Tongue (tissue), 2 donors: ENCODE data around the gene THSD1. TPM values are rescaled to one million over a fixed set of nuclear protein-coding genes. Genes with fewer than 3 reads are reported as not detected.
"Not testable (repeated sequence)": the region's sequence is repeated elsewhere in the genome, so short reads cannot be mapped to it uniquely, and the experiment has no call there.

Experiments used
- DNase-seq: peaks from one replicate; pipeline ENCODE4 v3.0.0-alpha.2; 2015
- total RNA-seq: library from RNA; depleted of rRNA; stranded (reverse); fragments of >200 nt; gene quantifications from one replicate; pipeline ENCODE4 v1.2.3, GENCODE V29; 2014

Gene THSD1
- total RNA-seq, 1 donor from 2014 or later: 24.5 TPM

- DNase-seq: not testable (repeated sequence)
Observed at GRCh38 chr13:52408071-52408658, 2.2 kb upstream of the THSD1 start.

- not testable (repeated sequence) for DNase-seq
Observed at GRCh38 chr13:52407436-52407835, 1.5 kb upstream of the THSD1 start.

- no peak for DNase-seq
Observed at GRCh38 chr13:52406629-52407028, 657 bp upstream of the THSD1 start.

- DNase-seq: no peak
Observed at GRCh38 chr13:52405369-52405766, 604 bp downstream of the THSD1 start.

GRCh38 chr13:52399708-52400107, 6.3 kb downstream of the THSD1 start:
- no peak for DNase-seq

GRCh38 chr13:52399046-52399445, 6.9 kb downstream of the THSD1 start:
- peak; percentile 10 for DNase-seq

- DNase-seq: no peak
Observed at GRCh38 chr13:52395704-52396103, 10.3 kb downstream of the THSD1 start.

- DNase-seq: no peak
Observed at GRCh38 chr13:52394586-52394985, 11.4 kb downstream of the THSD1 start.

- DNase-seq: no peak
Observed at GRCh38 chr13:52393572-52394357, 12.2 kb downstream of the THSD1 start.

GRCh38 chr13:52387721-52388120, 18.3 kb downstream of the THSD1 start:
- no peak for DNase-seq

- no peak for DNase-seq
Observed at GRCh38 chr13:52385870-52386269, 20.1 kb downstream of the THSD1 start.

- DNase-seq: no peak
Observed at GRCh38 chr13:52383366-52383765, 22.6 kb downstream of the THSD1 start.

- DNase-seq: no peak
Observed at GRCh38 chr13:52378312-52378711, 27.7 kb downstream of the THSD1 start.

- DNase-seq: no peak
Observed at GRCh38 chr13:52377898-52378297, 28.1 kb downstream of the THSD1 start.

GRCh38 chr13:52374873-52375411, 31.0 kb downstream of the THSD1 start:
- no peak for DNase-seq

GRCh38 chr13:52374389-52374788, 31.6 kb downstream of the THSD1 start:
- no peak for DNase-seq

- not testable (repeated sequence) for DNase-seq
Observed at GRCh38 chr13:52373277-52373676, 32.7 kb downstream of the THSD1 start.

- DNase-seq: peak; percentile 54
Observed at GRCh38 chr13:52371736-52372247, 34.2 kb downstream of the THSD1 start.

GRCh38 chr13:52366291-52366690, 39.7 kb downstream of the THSD1 start:
- peak; percentile 74 for DNase-seq

- DNase-seq: not testable (repeated sequence)
Observed at GRCh38 chr13:52362169-52362887, 43.6 kb downstream of the THSD1 start.

GRCh38 chr13:52361225-52361624, 44.7 kb downstream of the THSD1 start:
- no peak for DNase-seq

GRCh38 chr13:52359534-52359933, 46.4 kb downstream of the THSD1 start:
- DNase-seq: peak; percentile 97

- DNase-seq: no peak
Observed at GRCh38 chr13:52356327-52356726, 49.6 kb downstream of the THSD1 start.
